Liver (tissue), 9 donors: Measurements from ENCODE around the gene C14orf119. TPM values are rescaled to one million over a fixed set of nuclear protein-coding genes. Genes with fewer than 3 reads are reported as not detected.

Experiments
- DNase-seq: peaks from one replicate; pipeline ENCODE4 v3.0.0-alpha.2; 2017; ENCODE audit warnings: low spot score
- H3K27ac ChIP-seq, 2 donors: one replicate each; pipeline ENCODE4 v1.7.0; 2013; ENCODE audit warnings: inconsistent platforms in 2 of 2, low read length in 2 of 2, control low read depth in 1 of 2, low read depth in 1 of 2, mild to moderate bottlenecking in 1 of 2
- H3K27me3 ChIP-seq, 4 donors: one replicate each; pipeline versions ENCODE4 v1.6.1 to v1.7.0; 2013; ENCODE audit warnings: low read length in 3 of 4, inconsistent platforms in 1 of 4, mild to moderate bottlenecking in 1 of 4, moderate library complexity in 1 of 4; ENCODE audit not compliant: control insufficient read depth in 4 of 4, insufficient read depth in 4 of 4
- H3K36me3 ChIP-seq, 4 donors: one replicate each; pipeline versions ENCODE4 v1.6.1 to v1.7.0; 2013; ENCODE audit warnings: low read length in 3 of 4, mild to moderate bottlenecking in 3 of 4, low read depth in 1 of 4, moderate library complexity in 1 of 4; ENCODE audit not compliant: control insufficient read depth in 4 of 4, insufficient read depth in 3 of 4
- H3K4me1 ChIP-seq, 4 donors: one replicate each; pipeline versions ENCODE4 v1.6.1 to v1.7.0; 2013; ENCODE audit warnings: low read length in 3 of 4, mild to moderate bottlenecking in 3 of 4, moderate library complexity in 1 of 4; ENCODE audit not compliant: control insufficient read depth in 4 of 4, insufficient read depth in 4 of 4
- H3K4me3 ChIP-seq, 3 donors: one replicate each; pipeline versions ENCODE4 v1.6.1 to v1.7.0; 2013; ENCODE audit warnings: low read length in 3 of 3, control low read depth in 1 of 3, low read depth in 1 of 3, mild to moderate bottlenecking in 1 of 3
- H3K9ac ChIP-seq, 2 donors: one replicate each; pipeline ENCODE4 v1.7.0; 2013; ENCODE audit warnings: low read length in 2 of 2, mild to moderate bottlenecking in 2 of 2, moderate library complexity in 2 of 2, control low read depth in 1 of 2, low read depth in 1 of 2
- H3K9me3 ChIP-seq, 4 donors: one replicate each; pipeline versions ENCODE4 v1.6.1 to v1.7.0; 2013; ENCODE audit warnings: low read length in 3 of 4; ENCODE audit not compliant: control insufficient read depth in 4 of 4
- EGR1 ChIP-seq, 2 donors: IDR thresholded peaks; 2 replicates each; pipeline ENCODE4 v1.6.1; 2016 to 2018; ENCODE audit warnings: antibody characterized with exemption in 2 of 2, low read depth in 2 of 2
- FOXA1 ChIP-seq: IDR thresholded peaks from 2 replicates; pipeline ENCODE4 v1.6.1; 2016; ENCODE audit warnings: antibody characterized with exemption
- FOXA2 ChIP-seq: IDR thresholded peaks from 2 replicates; pipeline ENCODE4 v1.6.1; 2016; ENCODE audit warnings: antibody characterized with exemption
- GABPA ChIP-seq, 2 donors: IDR thresholded peaks in 1 of 2; conservative IDR thresholded peaks in 1 of 2; 2 replicates each; pipeline ENCODE4 v1.6.1; 2016; ENCODE audit warnings: antibody characterized with exemption in 2 of 2, mild to moderate bottlenecking in 1 of 2, moderate library complexity in 1 of 2
- HNF4A ChIP-seq, 2 donors: conservative IDR thresholded peaks; 2 replicates each; pipeline ENCODE4 v1.6.1; 2016; ENCODE audit warnings: antibody characterized with exemption in 2 of 2, mild to moderate bottlenecking in 2 of 2
- HNF4G ChIP-seq: IDR thresholded peaks from 2 replicates; pipeline ENCODE4 v1.6.1; 2016; ENCODE audit warnings: antibody characterized with exemption
- JUND ChIP-seq, 2 donors: IDR thresholded peaks; 2 replicates each; pipeline ENCODE4 v1.6.1; 2016; ENCODE audit warnings: antibody characterized with exemption in 2 of 2
- NR2F2 ChIP-seq: IDR thresholded peaks from 2 replicates; pipeline ENCODE4 v1.6.1; 2016; ENCODE audit warnings: antibody characterized with exemption
- RAD21 ChIP-seq, 2 donors: IDR thresholded peaks; 2 replicates each; pipeline ENCODE4 v1.6.1; 2016; ENCODE audit warnings: antibody characterized with exemption in 2 of 2, mild to moderate bottlenecking in 2 of 2
- RXRA ChIP-seq, 2 donors: IDR thresholded peaks; 2 replicates each; pipeline ENCODE4 v1.6.1; 2017 to 2018; ENCODE audit warnings: antibody characterized with exemption in 2 of 2, mild to moderate bottlenecking in 1 of 2
- SP1 ChIP-seq: IDR thresholded peaks from 2 replicates; pipeline ENCODE4 v1.6.1; 2018; ENCODE audit warnings: antibody characterized with exemption, mild to moderate bottlenecking
- TAF1 ChIP-seq: conservative IDR thresholded peaks from 2 replicates; pipeline ENCODE4 v1.6.1; 2016; ENCODE audit warnings: antibody characterized with exemption, mild to moderate bottlenecking
- YY1 ChIP-seq: IDR thresholded peaks from 2 replicates; pipeline ENCODE4 v1.6.1; 2016; ENCODE audit warnings: antibody characterized with exemption, mild to moderate bottlenecking
- WGBS: extraction: QIAGEN DNeasy Blood & Tissue Kit; methylation state at CpG from one replicate; pipeline ENCODE4 v1.1.7; 2013; 5-methylcytosine and 5-hydroxymethylcytosine counted together
- polyA plus RNA-seq, 2 donors: library from polyadenylated mRNA; stranded (reverse) in 1 of 2; unstranded in 1 of 2; fragments of 200-250 nt in 1 of 2; fragments of >200 nt in 1 of 2; fragmentation: Nextera tagmentation in 1 of 2; extraction: Ambion mirVana in 1 of 2; gene quantifications; one replicate each; pipeline versions ENCODE4 v1.2.1 to v1.2.3, GENCODE V29; 2013 to 2015
- total RNA-seq, 2 donors: library from RNA; depleted of rRNA; stranded (reverse); fragments of >200 nt; gene quantifications; one replicate each; pipeline ENCODE4 v1.2.3, GENCODE V29; 2014
- TF ChIP-seq, protein P1 (sequence below): IDR thresholded peaks from 2 replicates; pipeline ENCODE4 v1.6.1; 2016; ENCODE audit warnings: antibody characterized with exemption
- TF ChIP-seq, protein P2 (sequence below): IDR thresholded peaks from 2 replicates; pipeline ENCODE4 v1.6.1; 2016; ENCODE audit warnings: antibody characterized with exemption
- TF ChIP-seq, protein P3 (sequence below): IDR thresholded peaks from 2 replicates; pipeline ENCODE4 v1.6.1; 2016; ENCODE audit warnings: antibody characterized with exemption
- TF ChIP-seq, protein P4 (sequence below): IDR thresholded peaks from 2 replicates; pipeline ENCODE4 v1.6.1; 2016; ENCODE audit warnings: antibody characterized with exemption, mild to moderate bottlenecking
- TF ChIP-seq, protein P5 (sequence below): fragments of 150-350 bp; IDR thresholded peaks from 2 replicates; pipeline ENCODE4 v1.5.1; 2017; ENCODE audit warnings: improper control_type of control experiment, low read depth, low read length; ENCODE audit not compliant: missing input control
- donor health status: healthy.
- donor health status: healthy.
- donor health status: healthy.
- donor health status: healthy.
- donor health status: healthy.

C14orf119 gene
- total and polyA plus RNA-seq, 4 donors: 9.0 to 27.1 (median 17.7) TPM

DNA sequence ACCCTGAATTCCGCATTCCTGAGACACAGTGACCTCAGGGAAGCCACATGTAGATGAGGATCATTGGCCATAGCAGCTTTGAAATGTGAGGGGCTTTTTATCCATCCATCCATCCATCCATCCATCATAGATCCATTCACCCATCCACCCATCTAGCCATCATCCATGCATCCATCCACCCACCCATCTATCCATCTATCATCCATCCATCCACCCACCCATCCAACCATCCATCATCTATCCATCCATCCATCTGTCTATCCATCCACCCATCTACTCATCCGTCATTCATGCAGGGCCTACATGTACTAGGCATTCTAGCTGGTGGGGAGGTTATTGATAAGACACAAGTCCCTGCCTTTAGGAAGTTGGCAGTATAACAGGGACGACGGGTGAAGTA, 51.7 kb downstream of the C14orf119 start:
- Histone ChIP-seq H3K4me1 (no peaks in the 10 kb centered on the region), H3K27ac (no peak overlapping the region), H3K4me3 (no peak overlapping the region), H3K9ac (no peak overlapping the region), H3K36me3 (no peaks in the 10 kb centered on the region), H3K9me3 (no peaks in the 10 kb centered on the region), H3K27me3 (no peaks in the 10 kb centered on the region)
- TF ChIP-seq HNF4A (conservative IDR thresholded peaks at IDR 0.05) (no peak), HNF4G (no peak), YY1 (no peak), GABPA (IDR thresholded peaks at IDR 0.05 in 1 of 2, conservative IDR thresholded peaks at IDR 0.05 in 1 of 2) (no peak), TAF1 (no peak), JUND (IDR thresholded peaks at IDR 0.05) (no peak), NR2F2 (no peak), RXRA (IDR thresholded peaks at IDR 0.05) (no peak), SP1 (no peak), EGR1 (IDR thresholded peaks at IDR 0.05; ENCODE audit: low read depth in 2 of 2) (no peak), FOXA2 (no peak), RAD21 (IDR thresholded peaks at IDR 0.05) (no peak), FOXA1 (no peak)
- TF ChIP-seq, protein P1, sequence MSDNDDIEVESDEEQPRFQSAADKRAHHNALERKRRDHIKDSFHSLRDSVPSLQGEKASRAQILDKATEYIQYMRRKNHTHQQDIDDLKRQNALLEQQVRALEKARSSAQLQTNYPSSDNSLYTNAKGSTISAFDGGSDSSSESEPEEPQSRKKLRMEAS: no peak
- TF ChIP-seq, protein P2, sequence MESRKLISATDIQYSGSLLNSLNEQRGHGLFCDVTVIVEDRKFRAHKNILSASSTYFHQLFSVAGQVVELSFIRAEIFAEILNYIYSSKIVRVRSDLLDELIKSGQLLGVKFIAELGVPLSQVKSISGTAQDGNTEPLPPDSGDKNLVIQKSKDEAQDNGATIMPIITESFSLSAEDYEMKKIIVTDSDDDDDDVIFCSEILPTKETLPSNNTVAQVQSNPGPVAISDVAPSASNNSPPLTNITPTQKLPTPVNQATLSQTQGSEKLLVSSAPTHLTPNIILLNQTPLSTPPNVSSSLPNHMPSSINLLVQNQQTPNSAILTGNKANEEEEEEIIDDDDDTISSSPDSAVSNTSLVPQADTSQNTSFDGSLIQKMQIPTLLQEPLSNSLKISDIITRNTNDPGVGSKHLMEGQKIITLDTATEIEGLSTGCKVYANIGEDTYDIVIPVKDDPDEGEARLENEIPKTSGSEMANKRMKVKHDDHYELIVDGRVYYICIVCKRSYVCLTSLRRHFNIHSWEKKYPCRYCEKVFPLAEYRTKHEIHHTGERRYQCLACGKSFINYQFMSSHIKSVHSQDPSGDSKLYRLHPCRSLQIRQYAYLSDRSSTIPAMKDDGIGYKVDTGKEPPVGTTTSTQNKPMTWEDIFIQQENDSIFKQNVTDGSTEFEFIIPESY: no peak
- TF ChIP-seq, protein P3, sequence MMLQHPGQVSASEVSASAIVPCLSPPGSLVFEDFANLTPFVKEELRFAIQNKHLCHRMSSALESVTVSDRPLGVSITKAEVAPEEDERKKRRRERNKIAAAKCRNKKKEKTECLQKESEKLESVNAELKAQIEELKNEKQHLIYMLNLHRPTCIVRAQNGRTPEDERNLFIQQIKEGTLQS: no peak
- TF ChIP-seq, protein P4, sequence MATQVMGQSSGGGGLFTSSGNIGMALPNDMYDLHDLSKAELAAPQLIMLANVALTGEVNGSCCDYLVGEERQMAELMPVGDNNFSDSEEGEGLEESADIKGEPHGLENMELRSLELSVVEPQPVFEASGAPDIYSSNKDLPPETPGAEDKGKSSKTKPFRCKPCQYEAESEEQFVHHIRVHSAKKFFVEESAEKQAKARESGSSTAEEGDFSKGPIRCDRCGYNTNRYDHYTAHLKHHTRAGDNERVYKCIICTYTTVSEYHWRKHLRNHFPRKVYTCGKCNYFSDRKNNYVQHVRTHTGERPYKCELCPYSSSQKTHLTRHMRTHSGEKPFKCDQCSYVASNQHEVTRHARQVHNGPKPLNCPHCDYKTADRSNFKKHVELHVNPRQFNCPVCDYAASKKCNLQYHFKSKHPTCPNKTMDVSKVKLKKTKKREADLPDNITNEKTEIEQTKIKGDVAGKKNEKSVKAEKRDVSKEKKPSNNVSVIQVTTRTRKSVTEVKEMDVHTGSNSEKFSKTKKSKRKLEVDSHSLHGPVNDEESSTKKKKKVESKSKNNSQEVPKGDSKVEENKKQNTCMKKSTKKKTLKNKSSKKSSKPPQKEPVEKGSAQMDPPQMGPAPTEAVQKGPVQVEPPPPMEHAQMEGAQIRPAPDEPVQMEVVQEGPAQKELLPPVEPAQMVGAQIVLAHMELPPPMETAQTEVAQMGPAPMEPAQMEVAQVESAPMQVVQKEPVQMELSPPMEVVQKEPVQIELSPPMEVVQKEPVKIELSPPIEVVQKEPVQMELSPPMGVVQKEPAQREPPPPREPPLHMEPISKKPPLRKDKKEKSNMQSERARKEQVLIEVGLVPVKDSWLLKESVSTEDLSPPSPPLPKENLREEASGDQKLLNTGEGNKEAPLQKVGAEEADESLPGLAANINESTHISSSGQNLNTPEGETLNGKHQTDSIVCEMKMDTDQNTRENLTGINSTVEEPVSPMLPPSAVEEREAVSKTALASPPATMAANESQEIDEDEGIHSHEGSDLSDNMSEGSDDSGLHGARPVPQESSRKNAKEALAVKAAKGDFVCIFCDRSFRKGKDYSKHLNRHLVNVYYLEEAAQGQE: no peak
- TF ChIP-seq, protein P5, sequence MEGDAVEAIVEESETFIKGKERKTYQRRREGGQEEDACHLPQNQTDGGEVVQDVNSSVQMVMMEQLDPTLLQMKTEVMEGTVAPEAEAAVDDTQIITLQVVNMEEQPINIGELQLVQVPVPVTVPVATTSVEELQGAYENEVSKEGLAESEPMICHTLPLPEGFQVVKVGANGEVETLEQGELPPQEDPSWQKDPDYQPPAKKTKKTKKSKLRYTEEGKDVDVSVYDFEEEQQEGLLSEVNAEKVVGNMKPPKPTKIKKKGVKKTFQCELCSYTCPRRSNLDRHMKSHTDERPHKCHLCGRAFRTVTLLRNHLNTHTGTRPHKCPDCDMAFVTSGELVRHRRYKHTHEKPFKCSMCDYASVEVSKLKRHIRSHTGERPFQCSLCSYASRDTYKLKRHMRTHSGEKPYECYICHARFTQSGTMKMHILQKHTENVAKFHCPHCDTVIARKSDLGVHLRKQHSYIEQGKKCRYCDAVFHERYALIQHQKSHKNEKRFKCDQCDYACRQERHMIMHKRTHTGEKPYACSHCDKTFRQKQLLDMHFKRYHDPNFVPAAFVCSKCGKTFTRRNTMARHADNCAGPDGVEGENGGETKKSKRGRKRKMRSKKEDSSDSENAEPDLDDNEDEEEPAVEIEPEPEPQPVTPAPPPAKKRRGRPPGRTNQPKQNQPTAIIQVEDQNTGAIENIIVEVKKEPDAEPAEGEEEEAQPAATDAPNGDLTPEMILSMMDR: no peak
- WGBS: 90% methylated on average over 4 of the region's 4 CpGs
- DNase-seq: no peak
